ENCODE measurements around the gene EML1. TPM values are rescaled to one million over a fixed set of nuclear protein-coding genes. Genes with fewer than 3 reads are reported as not detected.

EML1 gene
- total RNA-seq, 4 donors from 2014 or later = 12.5 to 19.1 (median 16.6) TPM

DNA sequence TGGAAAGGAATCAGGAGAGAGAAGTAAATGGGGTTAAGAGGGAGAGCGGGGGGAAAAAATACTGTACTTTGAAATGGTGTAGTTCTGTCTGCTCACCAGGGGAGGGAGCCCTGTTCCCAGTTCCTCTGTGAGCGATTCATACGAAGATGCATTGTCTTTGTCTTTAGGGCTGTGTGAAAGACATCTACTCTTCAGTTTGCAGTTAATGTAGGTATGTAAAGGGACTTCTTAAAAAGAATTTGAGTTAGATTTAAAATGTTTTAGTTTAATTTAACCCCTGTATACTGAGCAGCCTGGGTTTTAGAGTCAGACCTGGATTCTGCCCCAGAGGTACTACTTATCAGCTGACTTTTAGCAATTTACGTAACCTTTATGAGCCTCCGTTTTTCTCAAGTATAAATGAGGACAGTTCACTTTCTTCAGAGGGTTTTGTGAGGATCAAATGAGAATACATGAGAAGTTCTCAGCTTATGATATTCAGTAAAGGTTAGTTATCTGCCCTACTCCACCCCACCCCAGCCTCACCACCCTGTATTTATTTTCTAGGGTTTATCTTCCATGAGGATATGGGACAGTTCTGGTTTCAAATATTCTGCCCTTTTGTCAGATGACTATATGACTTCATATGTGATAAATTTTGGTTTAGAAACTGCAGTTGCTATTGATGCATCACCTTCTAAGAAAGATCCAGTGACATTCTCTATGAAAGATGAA is 189.5 kb downstream of the EML1 start:
- TF ChIP-seq, protein P1, sequence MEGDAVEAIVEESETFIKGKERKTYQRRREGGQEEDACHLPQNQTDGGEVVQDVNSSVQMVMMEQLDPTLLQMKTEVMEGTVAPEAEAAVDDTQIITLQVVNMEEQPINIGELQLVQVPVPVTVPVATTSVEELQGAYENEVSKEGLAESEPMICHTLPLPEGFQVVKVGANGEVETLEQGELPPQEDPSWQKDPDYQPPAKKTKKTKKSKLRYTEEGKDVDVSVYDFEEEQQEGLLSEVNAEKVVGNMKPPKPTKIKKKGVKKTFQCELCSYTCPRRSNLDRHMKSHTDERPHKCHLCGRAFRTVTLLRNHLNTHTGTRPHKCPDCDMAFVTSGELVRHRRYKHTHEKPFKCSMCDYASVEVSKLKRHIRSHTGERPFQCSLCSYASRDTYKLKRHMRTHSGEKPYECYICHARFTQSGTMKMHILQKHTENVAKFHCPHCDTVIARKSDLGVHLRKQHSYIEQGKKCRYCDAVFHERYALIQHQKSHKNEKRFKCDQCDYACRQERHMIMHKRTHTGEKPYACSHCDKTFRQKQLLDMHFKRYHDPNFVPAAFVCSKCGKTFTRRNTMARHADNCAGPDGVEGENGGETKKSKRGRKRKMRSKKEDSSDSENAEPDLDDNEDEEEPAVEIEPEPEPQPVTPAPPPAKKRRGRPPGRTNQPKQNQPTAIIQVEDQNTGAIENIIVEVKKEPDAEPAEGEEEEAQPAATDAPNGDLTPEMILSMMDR (IDR thresholded peaks at IDR 0.05 in 4 of 5, conservative IDR thresholded peaks at IDR 0.05 in 1 of 5) = peak; percentile 73 to 87 (median 78)
- TF ChIP-seq POLR2A (IDR thresholded peaks at IDR 0.05) = no peak
- Histone ChIP-seq H3K27me3 (no peaks in the 10 kb centered on the region), H3K27ac (no peak overlapping the region), H3K4me3 (no peak overlapping the region), H3K4me1 (no peaks in the 10 kb centered on the region), H3K36me3 (no peaks in the 10 kb centered on the region), H3K9me3 (no peaks in the 10 kb centered on the region)
- in situ Hi-C loops (cut with MboI; ENCODE audit: low sequenced_read_pairs in 4 of 4) = loop anchor here (5.0 to 25.0 kb wide), 8 partner anchors 120 to 405 kb away; partner anchors contain the start of gene WDR25 (in 1 of the 4)
- DNase-seq (peak; percentile 24 to 32), ATAC-seq (peak; percentile 87 to 91)
- intact Hi-C loops (cut with DNase I; ENCODE audit: low total_unique reads) = loop anchor here (1.0 to 5.0 kb wide), 4 partner anchors 43 to 395 kb away; partner anchors contain the start of gene WDR25

DNA sequence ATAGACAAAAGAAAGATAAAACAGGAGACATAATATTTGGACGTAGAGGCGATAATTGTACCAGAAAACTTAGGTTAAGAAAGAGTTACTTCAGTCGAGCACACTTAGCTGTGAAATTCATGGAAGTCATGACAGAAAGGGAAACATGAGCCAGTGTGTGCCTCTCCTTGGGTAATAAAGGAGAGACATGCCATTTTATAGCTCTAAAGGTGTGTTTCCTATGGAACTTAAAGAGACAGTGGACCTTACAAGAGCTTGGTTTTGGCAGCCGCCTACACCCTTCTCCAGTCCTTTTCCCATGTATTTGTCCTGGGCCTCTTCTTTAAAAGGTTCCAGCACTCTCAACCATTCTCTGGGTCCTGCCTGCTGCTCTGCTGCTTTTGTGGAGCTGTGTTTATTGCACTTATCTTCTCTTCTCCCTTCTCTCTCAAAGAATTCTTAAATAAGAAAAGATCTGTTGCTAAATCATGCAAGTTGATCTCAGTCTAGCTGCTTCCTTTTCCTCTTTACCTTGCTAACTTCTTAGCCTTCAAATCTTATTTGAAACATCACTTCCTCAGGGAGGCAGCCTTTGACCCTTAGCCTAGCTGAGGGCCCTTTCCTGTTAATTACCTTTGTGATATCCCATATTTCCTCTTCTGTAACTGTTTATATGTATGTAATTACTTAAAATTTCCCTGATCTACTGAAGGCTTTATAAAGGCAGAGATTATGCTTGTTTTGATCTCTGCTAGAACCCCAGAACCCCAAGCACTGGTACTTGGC is 190.2 kb downstream of the EML1 start:
- H3K36me3 ChIP-seq = no peaks in the 10 kb centered on the region
- H3K27me3 ChIP-seq = no peaks in the 10 kb centered on the region
- ATAC-seq (no peak), DNase-seq (no peak)
- no peak overlapping the region for H3K27ac ChIP-seq
- no peaks in the 10 kb centered on the region for H3K4me1 ChIP-seq
- no peak overlapping the region for H3K4me3 ChIP-seq
- in situ Hi-C loops (cut with MboI; ENCODE audit: low sequenced_read_pairs in 4 of 4) = loop anchor here (5.0 to 25.0 kb wide), 8 partner anchors 119 to 404 kb away; partner anchors contain the start of gene WDR25 (in 1 of the 4)
- intact Hi-C loops (cut with DNase I; ENCODE audit: low total_unique reads) = loop anchor here (5.0 kb wide), 1 partner anchor 394 kb away; the partner anchor contains the start of gene WDR25
- TF ChIP-seq POLR2A (IDR thresholded peaks at IDR 0.05) = no peak
- TF ChIP-seq, protein P1 (IDR thresholded peaks at IDR 0.05 in 4 of 5, conservative IDR thresholded peaks at IDR 0.05 in 1 of 5) = no peak
- H3K9me3 ChIP-seq = no peaks in the 10 kb centered on the region

DNA sequence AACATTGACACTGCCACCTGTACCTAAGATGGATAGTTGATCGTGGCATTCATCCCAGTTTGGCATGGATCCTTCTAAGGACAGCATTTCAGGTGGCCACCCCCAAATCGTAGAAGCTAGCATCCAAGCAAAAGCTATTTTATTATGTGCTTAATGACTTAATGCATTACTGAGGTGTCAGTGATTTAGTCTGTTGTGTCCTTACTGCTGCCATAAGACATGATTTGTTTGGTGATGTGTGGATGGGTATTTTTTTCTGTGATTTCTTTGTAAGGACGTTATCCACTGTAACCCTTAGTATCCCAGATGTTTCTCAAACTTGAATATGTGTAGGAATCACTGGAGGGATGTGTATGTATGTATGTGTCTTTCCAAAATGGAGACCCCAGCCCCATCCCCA is 190.8 kb downstream of the EML1 start:
- Histone ChIP-seq H3K27ac (no peak overlapping the region), H3K36me3 (no peaks in the 10 kb centered on the region), H3K27me3 (no peaks in the 10 kb centered on the region), H3K4me1 (no peaks in the 10 kb centered on the region), H3K9me3 (no peaks in the 10 kb centered on the region), H3K4me3 (no peak overlapping the region)
- in situ Hi-C loops (cut with MboI; ENCODE audit: low sequenced_read_pairs in 4 of 4) = loop anchor here (5.0 to 25.0 kb wide), 8 partner anchors 118 to 403 kb away; partner anchors contain the start of gene WDR25 (in 1 of the 4)
- intact Hi-C loops (cut with DNase I; ENCODE audit: low total_unique reads) = loop anchor here (5.0 kb wide), 1 partner anchor 393 kb away; the partner anchor contains the start of gene WDR25
- no peak for TF ChIP-seq POLR2A (IDR thresholded peaks at IDR 0.05)
- TF ChIP-seq, protein P1 (IDR thresholded peaks at IDR 0.05 in 4 of 5, conservative IDR thresholded peaks at IDR 0.05 in 1 of 5) = no peak
- no peak for ATAC-seq
- DNase-seq = no peak

DNA sequence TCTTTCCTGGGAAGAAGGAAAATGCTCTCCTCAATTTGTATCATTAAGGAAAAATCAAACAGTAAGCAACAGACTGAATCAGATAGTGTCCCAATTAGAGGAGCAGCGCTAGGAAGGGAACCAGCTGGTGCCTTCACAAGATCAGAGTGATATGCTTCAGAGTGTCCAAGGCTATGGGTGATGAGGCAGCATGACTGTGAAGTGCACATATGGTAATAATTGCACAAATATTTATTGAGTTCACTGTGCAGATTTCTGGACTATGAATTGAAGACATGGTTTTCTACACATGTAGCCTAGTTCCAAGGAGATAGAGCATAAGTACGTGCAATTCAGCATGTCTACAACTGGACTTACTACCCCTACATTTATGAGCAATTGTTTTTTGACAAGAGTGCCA is 193.2 kb downstream of the EML1 start:
- no peaks in the 10 kb centered on the region for H3K36me3 ChIP-seq
- H3K9me3 ChIP-seq = no peaks in the 10 kb centered on the region
- no peak overlapping the region for H3K4me3 ChIP-seq
- H3K27me3 ChIP-seq = no peaks in the 10 kb centered on the region
- H3K27ac ChIP-seq = no peak overlapping the region
- H3K4me1 ChIP-seq = no peaks in the 10 kb centered on the region
- no peak for DNase-seq
- in situ Hi-C loops (cut with MboI; ENCODE audit: low sequenced_read_pairs in 4 of 4) = loop anchor here in 3 of 4 donors (10.0 to 25.0 kb wide), 4 partner anchors 118 to 401 kb away; partner anchors contain the start of gene WDR25 (in 1 of the 3)
- ATAC-seq = no peak
- TF ChIP-seq, protein P1 (IDR thresholded peaks at IDR 0.05 in 4 of 5, conservative IDR thresholded peaks at IDR 0.05 in 1 of 5) = no peak
- no peak for TF ChIP-seq POLR2A (IDR thresholded peaks at IDR 0.05)
- intact Hi-C loops (cut with DNase I; ENCODE audit: low total_unique reads) = no loop called here

Data from gastrocnemius medialis (tissue), 4 donors.